HL-60/S4 (cell line): ENCODE measurements around the gene ZBTB47.

Source experiments
- in situ Hi-C: fragments of 300-500 bp; cut with MboI; formaldehyde crosslinking; loops from 2 replicates; pipeline ENCODE4 v1.14.3; 2022; ENCODE audit warnings: low sequenced_read_pairs

The ZBTB47 gene

GRCh38 chr3:42664438-42664803 lies 10.9 kb downstream of the ZBTB47 start:
- in situ Hi-C loops = no loop called here

GRCh38 chr3:42665050-42665878 lies 11.8 kb downstream of the ZBTB47 start:
- in situ Hi-C loops = no loop called here

- in situ Hi-C loops = no loop called here
Measured at GRCh38 chr3:42666022-42666421, 12.5 kb downstream of the ZBTB47 start.

- in situ Hi-C loops = no loop called here
Measured at GRCh38 chr3:42666577-42666998, 13.1 kb downstream of the ZBTB47 start.

GRCh38 chr3:42667096-42667522 lies 13.6 kb downstream of the ZBTB47 start:
- in situ Hi-C loops = no loop called here

GRCh38 chr3:42667523-42668412 lies 14.3 kb downstream of the ZBTB47 start:
- in situ Hi-C loops = no loop called here

GRCh38 chr3:42668413-42668760 lies 14.9 kb downstream of the ZBTB47 start:
- in situ Hi-C loops = no loop called here

- in situ Hi-C loops = no loop called here
Measured at GRCh38 chr3:42668793-42669217, 15.3 kb downstream of the ZBTB47 start.

GRCh38 chr3:42670051-42670576 lies 16.6 kb downstream of the ZBTB47 start:
- in situ Hi-C loops = no loop called here

- in situ Hi-C loops = no loop called here
Measured at GRCh38 chr3:42670670-42671069, 17.2 kb downstream of the ZBTB47 start.

GRCh38 chr3:42672515-42672914 lies 19.0 kb downstream of the ZBTB47 start:
- in situ Hi-C loops = no loop called here

- in situ Hi-C loops = no loop called here
Measured at GRCh38 chr3:42673082-42673481, 19.6 kb downstream of the ZBTB47 start.

GRCh38 chr3:42674146-42674545 lies 20.6 kb downstream of the ZBTB47 start:
- in situ Hi-C loops = no loop called here

GRCh38 chr3:42675909-42676308 lies 22.4 kb downstream of the ZBTB47 start:
- in situ Hi-C loops = no loop called here

GRCh38 chr3:42678447-42678846 lies 24.9 kb downstream of the ZBTB47 start:
- in situ Hi-C loops = no loop called here

GRCh38 chr3:42680271-42680670 lies 26.8 kb downstream of the ZBTB47 start:
- in situ Hi-C loops = no loop called here

- in situ Hi-C loops = no loop called here
Measured at GRCh38 chr3:42680806-42681205, 27.3 kb downstream of the ZBTB47 start.

GRCh38 chr3:42681361-42682038 lies 28.0 kb downstream of the ZBTB47 start:
- in situ Hi-C loops = no loop called here

GRCh38 chr3:42682301-42683070 lies 29.0 kb downstream of the ZBTB47 start:
- in situ Hi-C loops = no loop called here

GRCh38 chr3:42683875-42684598 lies 30.5 kb downstream of the ZBTB47 start:
- in situ Hi-C loops = no loop called here
